Measurements from ENCODE around the gene B3GNT9. TPM values are rescaled to one million over a fixed set of nuclear protein-coding genes. Genes with fewer than 3 reads are reported as not detected.

The B3GNT9 gene
- total RNA-seq, 1 experiment from 2014 or later: 2.3 TPM

DNA sequence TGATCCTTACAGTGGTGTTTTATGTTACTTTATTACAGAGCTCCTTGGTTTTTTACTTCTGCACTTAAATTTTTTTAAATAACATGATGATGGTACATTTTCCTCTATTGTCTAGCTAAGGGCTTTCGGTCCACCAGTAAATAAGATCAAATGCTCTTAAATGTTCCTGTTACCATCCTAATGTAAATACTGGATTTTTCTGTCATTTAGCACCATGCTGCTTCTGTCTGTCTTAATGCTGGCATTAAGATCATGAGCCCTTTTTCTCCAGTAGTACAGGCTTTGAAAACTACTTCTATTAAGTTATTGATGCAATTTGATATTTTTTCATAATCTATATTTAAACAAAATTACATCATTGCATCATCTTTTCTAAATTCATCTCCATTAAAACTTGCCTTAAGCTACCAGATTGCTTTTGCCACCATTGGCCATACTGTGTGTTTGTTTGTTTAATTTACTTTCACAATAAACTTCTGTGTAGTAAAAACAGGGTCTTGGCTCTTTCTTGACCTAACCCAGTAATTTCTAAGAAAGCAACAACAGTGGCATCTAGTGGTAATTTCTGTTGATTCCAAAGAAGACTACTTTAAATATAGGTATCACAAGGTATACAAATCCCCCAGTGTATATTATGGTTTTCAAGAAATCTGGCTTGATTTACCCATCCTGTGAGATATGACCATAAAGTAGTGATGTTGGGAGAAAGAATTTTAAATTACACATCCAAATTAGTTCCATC lies 50.1 kb downstream of the B3GNT9 start:
- DNase-seq: peak; percentile 42
- H3K9me3 ChIP-seq (ENCODE audit: low read length): no peaks in the 10 kb centered on the region
- H3K27me3 ChIP-seq (ENCODE audit: low read length): no peaks in the 10 kb centered on the region
- H4K20me1 ChIP-seq (ENCODE audit: low read length): no peaks in the 10 kb centered on the region
- no peak overlapping the region for H3K4me3 ChIP-seq (ENCODE audit: low read length)
- no peaks in the 10 kb centered on the region for H3K79me2 ChIP-seq (ENCODE audit: low read length)
- no peaks in the 10 kb centered on the region for H3K9me2 ChIP-seq (replicated peaks; ENCODE audit: low read length)
- no peak overlapping the region for H2AFZ ChIP-seq (ENCODE audit: low read length)
- intact Hi-C loops (cut with micrococcal nuclease): loop anchor here (1.0 to 2.0 kb wide), 2 partner anchors 82 to 124 kb away; no protein-coding TSS in a partner anchor
- no peak; the same call in 1 of the 2 replicates for ATAC-seq
- BruUV-seq (replicated peaks): no TSS peak
- CTCF ChIA-PET: interaction anchor here (1.6 kb wide), 1 partner anchor 83 kb away, joined by 13 read pairs; no protein-coding TSS in a partner anchor
- POLR2A ChIA-PET (ENCODE audit: unreplicated experiment): no interaction called here
- H3K4me2 ChIP-seq (ENCODE audit: low read length): no peak overlapping the region
- H3F3A ChIP-seq (ENCODE audit: low read length, unreplicated experiment): no peaks in the 10 kb centered on the region
- H3K27ac ChIP-seq (ENCODE audit: low read length): no peak overlapping the region
- TF ChIP-seq EZH2phosphoT487 (IDR thresholded peaks at IDR 0.05; ENCODE audit: borderline replicate concordance, low read length) (no peak), EZH2 (IDR thresholded peaks at IDR 0.05; ENCODE audit: low read length, unreplicated experiment) (no peak)
- TF ChIP-seq, protein P1, sequence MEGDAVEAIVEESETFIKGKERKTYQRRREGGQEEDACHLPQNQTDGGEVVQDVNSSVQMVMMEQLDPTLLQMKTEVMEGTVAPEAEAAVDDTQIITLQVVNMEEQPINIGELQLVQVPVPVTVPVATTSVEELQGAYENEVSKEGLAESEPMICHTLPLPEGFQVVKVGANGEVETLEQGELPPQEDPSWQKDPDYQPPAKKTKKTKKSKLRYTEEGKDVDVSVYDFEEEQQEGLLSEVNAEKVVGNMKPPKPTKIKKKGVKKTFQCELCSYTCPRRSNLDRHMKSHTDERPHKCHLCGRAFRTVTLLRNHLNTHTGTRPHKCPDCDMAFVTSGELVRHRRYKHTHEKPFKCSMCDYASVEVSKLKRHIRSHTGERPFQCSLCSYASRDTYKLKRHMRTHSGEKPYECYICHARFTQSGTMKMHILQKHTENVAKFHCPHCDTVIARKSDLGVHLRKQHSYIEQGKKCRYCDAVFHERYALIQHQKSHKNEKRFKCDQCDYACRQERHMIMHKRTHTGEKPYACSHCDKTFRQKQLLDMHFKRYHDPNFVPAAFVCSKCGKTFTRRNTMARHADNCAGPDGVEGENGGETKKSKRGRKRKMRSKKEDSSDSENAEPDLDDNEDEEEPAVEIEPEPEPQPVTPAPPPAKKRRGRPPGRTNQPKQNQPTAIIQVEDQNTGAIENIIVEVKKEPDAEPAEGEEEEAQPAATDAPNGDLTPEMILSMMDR (conservative IDR thresholded peaks at IDR 0.05; ENCODE audit: low read depth, low read length): peak; percentile 57
- peaks cover 6% of the 10 kb centered on the region; the same call in 1 of the 2 replicates for H3K36me3 ChIP-seq (ENCODE audit: low read depth, low read length)
- H3K4me1 ChIP-seq (ENCODE audit: insufficient read depth, low read length): no peaks in the 10 kb centered on the region
- no peak overlapping the region for H3K9ac ChIP-seq (ENCODE audit: low read length)

DNA sequence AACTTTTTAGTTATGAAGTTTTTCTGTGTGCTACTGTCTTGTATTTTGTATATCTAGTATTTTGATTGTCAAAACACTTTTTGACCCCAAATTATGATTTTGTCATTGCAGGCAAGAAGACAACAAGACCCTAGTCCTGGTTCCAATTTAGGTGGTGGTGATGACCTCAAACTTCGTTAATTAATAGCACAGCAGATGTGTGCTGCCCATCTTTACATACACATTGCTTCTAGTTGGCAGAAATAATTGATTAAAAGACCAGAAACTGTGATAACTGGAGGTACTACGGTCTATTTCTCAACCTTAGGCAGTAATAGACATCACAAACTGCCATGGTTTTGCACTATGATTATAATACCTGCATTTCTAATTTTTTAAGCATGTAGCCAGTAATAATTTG lies 52.2 kb downstream of the B3GNT9 start:
- ChIA-PET POLR2A (ENCODE audit: unreplicated experiment) (no interaction called here), CTCF (no interaction called here)
- no peaks in the 10 kb centered on the region for H4K20me1 ChIP-seq (ENCODE audit: low read length)
- no peaks in the 10 kb centered on the region for H3K27me3 ChIP-seq (ENCODE audit: low read length)
- H3K9me2 ChIP-seq (replicated peaks; ENCODE audit: low read length): no peaks in the 10 kb centered on the region
- no peaks in the 10 kb centered on the region for H3K9me3 ChIP-seq (ENCODE audit: low read length)
- no peaks in the 10 kb centered on the region for H3K4me1 ChIP-seq (ENCODE audit: insufficient read depth, low read length)
- H3K36me3 ChIP-seq (ENCODE audit: low read depth, low read length): peaks cover 6% of the 10 kb centered on the region; the same call in 1 of the 2 replicates
- no peak overlapping the region for H3K27ac ChIP-seq (ENCODE audit: low read length)
- intact Hi-C loops (cut with micrococcal nuclease): no loop called here
- H3F3A ChIP-seq (ENCODE audit: low read length, unreplicated experiment): no peaks in the 10 kb centered on the region
- TF ChIP-seq, protein P1 (conservative IDR thresholded peaks at IDR 0.05; ENCODE audit: low read depth, low read length): no peak
- TF ChIP-seq EZH2phosphoT487 (IDR thresholded peaks at IDR 0.05; ENCODE audit: borderline replicate concordance, low read length): no peak
- no peak for TF ChIP-seq EZH2 (IDR thresholded peaks at IDR 0.05; ENCODE audit: low read length, unreplicated experiment)
- H3K4me3 ChIP-seq (ENCODE audit: low read length): no peak overlapping the region
- DNase-seq (no peak), ATAC-seq (no peak)
- H3K79me2 ChIP-seq (ENCODE audit: low read length): no peaks in the 10 kb centered on the region
- H3K4me2 ChIP-seq (ENCODE audit: low read length): no peak overlapping the region
- H3K9ac ChIP-seq (ENCODE audit: low read length): no peak overlapping the region
- no peak overlapping the region for H2AFZ ChIP-seq (ENCODE audit: low read length)
- BruUV-seq (replicated peaks): no TSS peak

Other genes with a start within 250 kb of the B3GNT9 start
- gene CDH16, start 232.1 kb downstream of the B3GNT9 start, total RNA-seq (2014; rRNA removed): not detected in 2 replicates
- gene RRAD, start 225.5 kb downstream of the B3GNT9 start, total RNA-seq (2014; rRNA removed): 1.2 and 2.8 TPM in 2 replicates
- gene CIAO2B, start 216.6 kb downstream of the B3GNT9 start, total RNA-seq (2014; rRNA removed): 147 and 172 TPM in 2 replicates
- gene CES2, start 215.5 kb downstream of the B3GNT9 start, total RNA-seq (2014; rRNA removed): 15.3 and 15.8 TPM in 2 replicates
- 0.26 and 0.58 TPM in 2 replicates for gene CES3, start 189.7 kb downstream of the B3GNT9 start, total RNA-seq (2014; rRNA removed)
- 2.1 and 2.6 TPM in 2 replicates for gene CES4A, start 162.4 kb downstream of the B3GNT9 start, total RNA-seq (2014; rRNA removed)
- gene CBFB, start 121.8 kb downstream of the B3GNT9 start, total RNA-seq (2014; rRNA removed): 50.6 and 103 TPM in 2 replicates
- 12.4 and 18.8 TPM in 2 replicates for gene PHAF1, start 41.1 kb downstream of the B3GNT9 start, total RNA-seq (2014; rRNA removed)
- 19.4 and 26.6 TPM in 2 replicates for gene TRADD, start 8.9 kb upstream of the B3GNT9 start, total RNA-seq (2014; rRNA removed)
- 8.7 and 13.1 TPM in 2 replicates for gene FBXL8, start 9.0 kb upstream of the B3GNT9 start, total RNA-seq (2014; rRNA removed)
- gene HSF4, start 13.7 kb upstream of the B3GNT9 start, total RNA-seq (2014; rRNA removed): 20.6 and 24.8 TPM in 2 replicates
- 64.5 and 91.6 TPM in 2 replicates for gene NOL3, start 19.5 kb upstream of the B3GNT9 start, total RNA-seq (2014; rRNA removed)
- gene MATCAP1, start 33.0 kb upstream of the B3GNT9 start, total RNA-seq (2014; rRNA removed): 22.6 and 29.6 TPM in 2 replicates
- not detected in 2 replicates for gene EXOC3L1, start 39.1 kb upstream of the B3GNT9 start, total RNA-seq (2014; rRNA removed)
- gene E2F4, start 41.2 kb upstream of the B3GNT9 start, total RNA-seq (2014; rRNA removed): 86.2 and 107 TPM in 2 replicates
- 1.6 and 2.2 TPM in 2 replicates for gene ELMO3, start 48.1 kb upstream of the B3GNT9 start, total RNA-seq (2014; rRNA removed)
- gene TMEM208, start 76.1 kb upstream of the B3GNT9 start, total RNA-seq (2014; rRNA removed): 35.4 and 36.6 TPM in 2 replicates
- 45.5 and 57.1 TPM in 2 replicates for gene FHOD1, start 96.5 kb upstream of the B3GNT9 start, total RNA-seq (2014; rRNA removed)
- 0.81 and 1.1 TPM in 2 replicates for gene SLC9A5, start 98.0 kb upstream of the B3GNT9 start, total RNA-seq (2014; rRNA removed)
- 8.9 and 15.6 TPM in 2 replicates for gene PLEKHG4, start 128.5 kb upstream of the B3GNT9 start, total RNA-seq (2014; rRNA removed)
- gene KCTD19, start 175.7 kb upstream of the B3GNT9 start, total RNA-seq (2014; rRNA removed): not detected in 2 replicates
- 0.92 TPM in 1 of 2 replicates, not detected in the other for gene LRRC36, start 175.8 kb upstream of the B3GNT9 start, total RNA-seq (2014; rRNA removed)
- gene TPPP3, start 242.5 kb upstream of the B3GNT9 start, total RNA-seq (2014; rRNA removed): not detected in 2 replicates